K562 (cell line): ENCODE measurements around the gene FAM72B. TPM values are rescaled to one million over a fixed set of nuclear protein-coding genes. Genes with fewer than 3 reads are reported as not detected.
"Not testable (repeated sequence)": the region's sequence is repeated elsewhere in the genome, so short reads cannot be mapped to it uniquely, and the experiment has no call there.

Experiments
- ATAC-seq: fragments of 200-7000 bp; cut with Tn5 transposase; 3 replicates; pipeline ENCODE4 v1.9.1; 2020; ENCODE audit warnings: moderate library complexity
- BruUV-seq: library from RNA; stranded (reverse); fragments of 400-500 nt; replicated peaks from 2 replicates; lab custom pipeline; 2021; lab: Mats Ljungman, UMichigan
- CTCF ChIA-PET: fragments of 300-600 bp; formaldehyde crosslinking; extraction: SDS; loops from one replicate; lab custom pipeline; 2021; ENCODE audit warnings: low intra/inter-chr PET ratio; lab: Yijun Ruan, JAX
- POLR2A ChIA-PET: fragments of 300-600, 350-650 bp; sonication (Branson Sonifier 250); formaldehyde crosslinking; extraction: SDS; loops from one replicate; lab custom pipeline; 2021; ENCODE audit warnings: antibody characterized with exemption, inconsistent platforms; lab: Yijun Ruan, JAX
- DNase-seq, 4 experiments: peaks; one replicate each; pipeline versions ENCODE4 v3.0.0 to v3.0.0-alpha.2; 2011 to 2018; ENCODE audit warnings: low spot score in 3 of 4, mixed read lengths in 3 of 4; ENCODE audit errors: extremely low read depth in 1 of 4
- FAIRE-seq: peaks from 2 replicates; lab custom pipeline; 2011; peaks lifted over from hg19 to GRCh38; lab: Jason Lieb, UNC
- H2AFZ ChIP-seq: 2 replicates; pipeline ENCODE4 v1.6.0; 2011; ENCODE audit warnings: low read depth, low read length, control low read depth, inconsistent platforms
- H3K27ac ChIP-seq: fragments of 200-600 bp; 3 replicates; pipeline ENCODE4 v1.8.0; 2011; ENCODE audit warnings: low read depth, mild to moderate bottlenecking, control low read depth, inconsistent platforms, low read length, moderate library complexity, mixed read lengths; ENCODE audit errors: extremely low read depth
- H3K27me3 ChIP-seq, 2 experiments: fragments of 300-600 bp in 1 of 2; 2 replicates in 1 of 2; 3 replicates in 1 of 2; pipeline versions ENCODE4 v1.6.0 to v1.8.0; 2011; ENCODE audit warnings: inconsistent platforms in 2 of 2, low read length in 2 of 2, mild to moderate bottlenecking in 1 of 2, mixed read lengths in 1 of 2, moderate library complexity in 1 of 2; ENCODE audit not compliant: control insufficient read depth in 2 of 2, insufficient read depth in 2 of 2
- H3K36me3 ChIP-seq: fragments of 300-600 bp; 3 replicates; pipeline ENCODE4 v1.8.0; 2011; ENCODE audit warnings: mild to moderate bottlenecking, low read length, inconsistent platforms; ENCODE audit not compliant: control insufficient read depth, insufficient read depth
- H3K4me1 ChIP-seq, 2 experiments: fragments of 200-600 bp in 1 of 2; replicated peaks in 1 of 2; 2 replicates in 1 of 2; 3 replicates in 1 of 2; pipeline versions ENCODE4 v1.5.1 to v1.8.0; 2011; ENCODE audit warnings: inconsistent platforms in 2 of 2, low read length in 2 of 2, mild to moderate bottlenecking in 1 of 2, mixed read lengths in 1 of 2, moderate library complexity in 1 of 2; ENCODE audit not compliant: control insufficient read depth in 2 of 2, insufficient read depth in 2 of 2
- H3K4me2 ChIP-seq: 2 replicates; pipeline ENCODE4 v1.6.1; 2011; ENCODE audit warnings: low read length, control low read depth, inconsistent platforms, mixed read lengths; ENCODE audit not compliant: insufficient read depth
- H3K4me3 ChIP-seq: fragments of 200-600 bp; sonication (generic), shearing (Covaris generic); 2 replicates; pipeline ENCODE4 v1.5.1; 2016; ENCODE audit warnings: control low read depth, inconsistent platforms
- H3K79me2 ChIP-seq: fragments of 200-600 bp; 3 replicates; pipeline ENCODE4 v1.8.0; 2011; ENCODE audit warnings: low read length, inconsistent platforms; ENCODE audit not compliant: control insufficient read depth, insufficient read depth
- H3K9ac ChIP-seq, 2 experiments: 2 replicates each; pipeline versions ENCODE4 v1.6.0 to v1.6.1; 2011; ENCODE audit warnings: low read depth in 2 of 2, low read length in 2 of 2, control low read depth in 1 of 2, inconsistent platforms in 1 of 2, mild to moderate bottlenecking in 1 of 2, mixed read lengths in 1 of 2; ENCODE audit not compliant: insufficient read depth in 1 of 2
- H3K9me1 ChIP-seq: one replicate; pipeline ENCODE4 v1.6.0; 2011; ENCODE audit warnings: inconsistent platforms, mild to moderate bottlenecking, low read length, moderate library complexity; ENCODE audit not compliant: control insufficient read depth, insufficient read depth
- H3K9me3 ChIP-seq: replicated peaks from 2 replicates; pipeline ENCODE4 v1.5.1; 2011; ENCODE audit warnings: low read depth, low read length, inconsistent platforms; ENCODE audit not compliant: control insufficient read depth, insufficient read depth
- H4K20me1 ChIP-seq: replicated peaks from 2 replicates; pipeline ENCODE4 v1.6.1; 2011; ENCODE audit warnings: low read length, inconsistent platforms, mixed read lengths; ENCODE audit not compliant: control insufficient read depth, insufficient read depth
- WGBS: fragments of 100-300 bp; shearing (Covaris generic); methylation state at CpG from one replicate; pipeline ENCODE4 v1.1.6; 2016; ENCODE audit warnings: low coverage, mixed read lengths; ENCODE audit not compliant: insufficient coverage; ENCODE audit errors: missing lambda C conversion rate; 5-methylcytosine and 5-hydroxymethylcytosine counted together
- in situ Hi-C: fragments of 300-500 bp; cut with MboI; formaldehyde crosslinking; loops from 4 replicates; pipeline ENCODE4 v1.15.0; 2018; ENCODE audit warnings: inconsistent platforms, mixed read lengths
- intact Hi-C: fragments of 100-400 bp; cut with micrococcal nuclease; formaldehyde crosslinking; loops from 2 replicates; pipeline ENCODE4 v1.14.2; 2022
- polyA plus RNA-seq, 8 experiments: library from polyadenylated mRNA; depleted of rRNA in 4 of 8; stranded (reverse) in 5 of 8; unstranded in 3 of 8; fragments of >200 nt; fragmentation: Nextera tagmentation in 2 of 8; fragmentation: Illumina TruSeq in 1 of 8; extraction: Ambion mirVana in 2 of 8; extraction: Trizol in 1 of 8; gene quantifications; 2 replicates each; pipeline versions ENCODE4 v1.2.1 to v1.2.3, GENCODE V29; 2011 to 2014; ENCODE audit warnings: inconsistent platforms in 1 of 8, missing spikeins in 1 of 8
- total RNA-seq, 7 experiments: library from RNA; depleted of rRNA in 6 of 7; stranded (reverse); fragments of >200 nt in 6 of 7; fragmentation: Illumina TruSeq in 2 of 7; extraction: Trizol in 2 of 7; gene quantifications; 2 replicates each; pipeline versions ENCODE4 v1.2.1 to v1.2.3, GENCODE V29; 2011 to 2021; ENCODE audit warnings: low replicate concordance in 1 of 7

Gene FAM72B
- total and polyA plus RNA-seq, 9 of the 15 experiments (the other 6 are each of a cell fraction or from before 2014, with no cell fraction given), result 11.8 to 61.7 (median 31.5) TPM

GRCh38 chr1:121118480-121118824 lies 65.7 kb downstream of the FAM72B start:
- H4K20me1 ChIP-seq, H3K27me3 ChIP-seq, H3K9ac ChIP-seq, POLR2A ChIA-PET, H3K9me1 ChIP-seq, H3K4me1 ChIP-seq, H2AFZ ChIP-seq, FAIRE-seq, H3K4me2 ChIP-seq, CTCF ChIA-PET, in situ Hi-C loops, BruUV-seq, H3K36me3 ChIP-seq, H3K27ac ChIP-seq, DNase-seq, H3K9me3 ChIP-seq, intact Hi-C loops, ATAC-seq, H3K79me2 ChIP-seq, H3K4me3 ChIP-seq: not testable (repeated sequence)
- 60% methylated on average over 2 of the region's 20 CpGs for WGBS

Other genes with a start within 250 kb of the FAM72B start
- 7.7 and 12.3 TPM in 2 replicates for gene SRGAP2C, start 635 bp upstream of the FAM72B start, total RNA-seq (2014; rRNA removed)
- 10.1 and 11.6 TPM in 2 replicates for gene SRGAP2C, start 635 bp upstream of the FAM72B start, total RNA-seq (2014; rRNA removed; fragmentation: Illumina TruSeq; extraction: Trizol)
- 7.9 and 8.7 TPM in 2 replicates for gene SRGAP2C, start 635 bp upstream of the FAM72B start, total RNA-seq (2015; rRNA removed; fragmentation: Illumina TruSeq; extraction: Trizol)
- 21.1 and 21.9 TPM in 2 replicates for gene SRGAP2C, start 635 bp upstream of the FAM72B start, total RNA-seq (2021)
- 8.8 and 9.3 TPM in 2 replicates for gene SRGAP2C, start 635 bp upstream of the FAM72B start, polyA plus RNA-seq (2011; rRNA removed)
- 6.4 and 7.4 TPM in 2 replicates for gene SRGAP2C, start 635 bp upstream of the FAM72B start, polyA plus RNA-seq (2014; fragmentation: Illumina TruSeq; extraction: Trizol)
- 1 to 10 TPM; 5.1 to 6.6 TPM for gene SRGAP2C, start 635 bp upstream of the FAM72B start, polyA plus RNA-seq (2014; fragmentation: Nextera tagmentation; extraction: Ambion mirVana)
- gene SRGAP2C, start 635 bp upstream of the FAM72B start, polyA plus RNA-seq (2014; rRNA removed), result 5.0 and 5.9 TPM in 2 replicates